ENCODE measurements around the gene P4HTM. TPM values are rescaled to one million over a fixed set of nuclear protein-coding genes. Genes with fewer than 3 reads are reported as not detected.

Gene P4HTM
- total RNA-seq, 4 donors from 2014 or later = 18.5 to 57.2 (median 27.9) TPM

DNA sequence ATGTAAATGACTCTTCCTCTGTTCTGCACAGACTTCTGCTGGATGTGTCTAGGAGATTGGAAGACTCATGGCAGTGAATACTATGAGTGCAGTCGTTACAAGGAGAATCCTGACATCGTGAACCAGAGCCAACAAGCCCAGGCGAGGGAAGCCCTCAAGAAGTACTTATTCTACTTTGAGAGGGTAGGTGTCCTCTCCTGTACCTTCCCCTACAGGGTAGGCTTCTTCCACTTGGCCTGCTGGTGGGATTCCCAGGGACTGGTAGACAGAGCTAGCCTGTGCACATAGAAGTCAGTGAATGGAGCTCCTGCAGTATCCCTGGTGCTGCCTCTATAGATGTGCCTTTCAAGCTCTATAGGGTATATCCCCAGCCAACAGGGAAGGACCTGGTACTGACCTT is 10.6 kb upstream of the P4HTM start:
- Histone ChIP-seq H3K9me3 (no peaks in the 10 kb centered on the region), H3K27me3 (no peaks in the 10 kb centered on the region), H3K27ac (no peak overlapping the region), H3K4me1 (peaks cover 8% of the 10 kb centered on the region), H3K4me3 (no peak overlapping the region), H3K36me3 (peaks cover 91% of the 10 kb centered on the region)
- TF ChIP-seq EP300 (IDR thresholded peaks at IDR 0.05) (no peak), POLR2A (IDR thresholded peaks at IDR 0.05) (no peak), CTCF (IDR thresholded peaks at IDR 0.05) (no peak), POLR2AphosphoS5 (IDR thresholded peaks at IDR 0.05) (no peak)
- DNase-seq (ENCODE audit: low spot score in 2 of 2) = no peak
- 95% methylated on average over 3 of the region's 3 CpGs for WGBS

- Histone ChIP-seq H3K4me3 (no peak overlapping the region), H3K27ac (no peak overlapping the region)
These were observed 9.7 kb upstream of the P4HTM start for GRCh38 chr3:48980295-48980694.

GRCh38 chr3:48982016-48982415 is 8.0 kb upstream of the P4HTM start:
- Histone ChIP-seq H3K4me3 (no peak overlapping the region), H3K36me3 (peaks cover 83% of the 10 kb centered on the region), H3K9me3 (no peaks in the 10 kb centered on the region), H3K4me1 (peaks cover 8% of the 10 kb centered on the region), H3K27ac (no peak overlapping the region), H3K27me3 (no peaks in the 10 kb centered on the region)
- no peak for DNase-seq (ENCODE audit: low spot score in 2 of 2)
- TF ChIP-seq CTCF (IDR thresholded peaks at IDR 0.05) = no peak
- TF ChIP-seq EP300 (IDR thresholded peaks at IDR 0.05) = no peak
- TF ChIP-seq POLR2A (IDR thresholded peaks at IDR 0.05) = no peak
- no peak for TF ChIP-seq POLR2AphosphoS5 (IDR thresholded peaks at IDR 0.05)

More at GRCh38 chr3:48980295-48980694, 9.7 kb upstream of the P4HTM start:
- Histone ChIP-seq H3K4me1 (peaks cover 8% of the 10 kb centered on the region), H3K27me3 (no peaks in the 10 kb centered on the region), H3K9me3 (no peaks in the 10 kb centered on the region), H3K36me3 (peaks cover 91% of the 10 kb centered on the region)
- no peak for DNase-seq (ENCODE audit: low spot score in 2 of 2)
- 98% methylated on average over 4 of the region's 4 CpGs for WGBS
- TF ChIP-seq EP300 (IDR thresholded peaks at IDR 0.05) (no peak), POLR2A (IDR thresholded peaks at IDR 0.05) (no peak)

DNA sequence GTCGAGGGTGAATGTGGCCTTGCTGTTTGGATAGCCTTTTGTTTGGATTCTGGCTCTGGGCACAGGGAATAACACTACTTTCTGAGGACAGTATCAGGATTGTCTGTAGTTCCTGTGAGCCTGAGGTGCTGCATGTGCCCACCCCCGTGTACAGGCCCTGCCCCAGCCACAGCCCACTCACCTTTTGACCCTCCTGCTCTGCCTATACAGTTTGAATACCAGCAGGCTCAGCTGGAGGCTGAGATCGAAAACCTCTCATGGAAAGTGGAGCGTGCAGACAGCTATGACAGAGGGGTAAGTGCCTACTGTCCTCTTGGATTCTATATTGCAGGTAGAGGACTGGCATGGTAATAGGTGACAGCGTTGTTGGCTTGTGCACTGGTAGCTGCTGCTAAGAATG is 7.4 kb upstream of the P4HTM start:
- DNase-seq (ENCODE audit: low spot score in 2 of 2) = no peak
- 82% methylated on average over 5 of the region's 5 CpGs for WGBS
- peaks cover 76% of the 10 kb centered on the region for H3K36me3 ChIP-seq
- no peak overlapping the region for H3K4me3 ChIP-seq
- no peaks in the 10 kb centered on the region for H3K9me3 ChIP-seq
- H3K4me1 ChIP-seq = peaks cover 5% of the 10 kb centered on the region
- H3K27ac ChIP-seq = no peak overlapping the region
- H3K27me3 ChIP-seq = no peaks in the 10 kb centered on the region
- TF ChIP-seq EP300 (IDR thresholded peaks at IDR 0.05) (no peak), CTCF (IDR thresholded peaks at IDR 0.05) (no peak), POLR2AphosphoS5 (IDR thresholded peaks at IDR 0.05) (no peak), POLR2A (IDR thresholded peaks at IDR 0.05) (no peak)

DNA sequence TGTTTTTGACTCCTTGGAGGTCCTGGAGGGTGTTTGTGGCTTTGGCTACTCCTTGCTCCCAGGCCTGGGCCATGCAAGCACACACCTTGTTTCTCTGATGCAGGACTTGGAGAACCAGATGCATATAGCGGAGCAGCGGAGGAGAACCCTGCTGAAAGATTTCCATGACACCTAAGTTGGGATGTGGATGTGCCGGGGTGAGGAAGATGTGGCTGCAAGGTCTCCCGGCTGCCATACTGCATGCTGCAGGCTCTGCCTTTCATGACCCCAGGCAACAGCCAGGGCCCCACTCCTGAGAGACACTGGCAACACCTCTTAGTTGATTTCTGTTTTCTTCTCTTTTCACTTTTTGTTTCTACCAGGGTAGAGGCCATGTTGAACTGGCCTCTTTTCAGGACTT is 6.9 kb upstream of the P4HTM start:
- Histone ChIP-seq H3K36me3 (peaks cover 72% of the 10 kb centered on the region), H3K4me3 (no peak overlapping the region), H3K27me3 (no peaks in the 10 kb centered on the region), H3K27ac (no peak overlapping the region), H3K4me1 (peaks cover 4% of the 10 kb centered on the region), H3K9me3 (no peaks in the 10 kb centered on the region)
- WGBS = 98% methylated on average over 4 of the region's 4 CpGs
- TF ChIP-seq POLR2AphosphoS5 (IDR thresholded peaks at IDR 0.05) (no peak), EP300 (IDR thresholded peaks at IDR 0.05) (no peak), POLR2A (IDR thresholded peaks at IDR 0.05) (no peak), CTCF (IDR thresholded peaks at IDR 0.05) (no peak)
- no peak for DNase-seq (ENCODE audit: low spot score in 2 of 2)

- no peak for DNase-seq (ENCODE audit: low spot score in 2 of 2)
- no peak for TF ChIP-seq POLR2AphosphoS5 (IDR thresholded peaks at IDR 0.05)
- no peak for TF ChIP-seq POLR2A (IDR thresholded peaks at IDR 0.05)
- no peak for TF ChIP-seq CTCF (IDR thresholded peaks at IDR 0.05)
- TF ChIP-seq EP300 (IDR thresholded peaks at IDR 0.05) = no peak
- Histone ChIP-seq H3K27ac (no peak overlapping the region), H3K36me3 (peaks cover 61% of the 10 kb centered on the region), H3K4me3 (no peak overlapping the region), H3K27me3 (no peaks in the 10 kb centered on the region), H3K9me3 (no peaks in the 10 kb centered on the region), H3K4me1 (peaks cover 13% of the 10 kb centered on the region)
These were observed 5.4 kb upstream of the P4HTM start for GRCh38 chr3:48984663-48985062.
